GM18526 (cell line): Measurements from ENCODE around the gene OTULIN.

Experiments used
- POLR2A ChIP-seq: IDR thresholded peaks from 3 replicates; pipeline ENCODE4 v1.6.1; 2011; ENCODE audit not compliant: insufficient read length; ENCODE audit errors: extremely low read depth

Gene OTULIN

DNA sequence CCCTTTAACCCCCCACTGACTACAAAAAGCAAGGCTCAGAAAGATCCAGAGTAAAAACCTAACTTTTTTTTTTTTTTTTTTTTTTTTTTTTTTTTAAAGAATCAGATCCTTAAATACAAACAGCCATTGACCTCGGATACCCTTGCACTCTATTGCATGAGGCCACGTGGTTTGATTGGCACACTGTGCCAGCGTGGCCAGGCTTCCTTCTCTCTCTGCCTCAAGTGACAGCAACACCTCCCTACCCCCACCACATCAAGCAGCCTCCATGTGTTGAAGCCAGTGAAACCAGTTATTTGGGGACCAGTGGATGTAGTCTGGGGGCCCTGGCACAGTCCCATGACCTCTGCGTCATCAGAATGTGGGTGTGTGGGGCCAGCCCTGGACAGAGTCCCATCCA, 71.4 kb downstream of the OTULIN start:
- no peak for TF ChIP-seq POLR2A

DNA sequence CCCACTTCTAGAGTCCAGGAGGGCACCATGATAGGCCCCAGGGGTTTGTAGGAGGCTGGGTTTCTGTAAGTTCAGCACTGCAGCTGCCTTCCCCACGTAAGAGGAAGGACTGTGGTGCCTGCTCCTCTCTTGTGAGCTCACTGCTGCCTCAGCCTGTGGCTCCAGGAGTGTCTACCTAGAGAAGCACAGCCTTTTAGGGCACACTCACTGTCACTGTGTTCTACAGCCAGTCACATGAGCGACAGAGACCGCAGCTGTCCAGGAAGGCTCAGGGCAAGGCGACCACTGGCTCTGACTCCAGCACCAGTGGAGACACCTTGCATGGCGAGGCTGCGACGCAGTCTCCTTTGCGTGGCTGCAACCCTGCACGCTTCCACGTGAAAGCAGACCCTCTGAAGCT, 72.8 kb downstream of the OTULIN start:
- TF ChIP-seq POLR2A, result no peak

GRCh38 chr5:14738050-14738449, 73.5 kb downstream of the OTULIN start:
- TF ChIP-seq POLR2A, result no peak

DNA sequence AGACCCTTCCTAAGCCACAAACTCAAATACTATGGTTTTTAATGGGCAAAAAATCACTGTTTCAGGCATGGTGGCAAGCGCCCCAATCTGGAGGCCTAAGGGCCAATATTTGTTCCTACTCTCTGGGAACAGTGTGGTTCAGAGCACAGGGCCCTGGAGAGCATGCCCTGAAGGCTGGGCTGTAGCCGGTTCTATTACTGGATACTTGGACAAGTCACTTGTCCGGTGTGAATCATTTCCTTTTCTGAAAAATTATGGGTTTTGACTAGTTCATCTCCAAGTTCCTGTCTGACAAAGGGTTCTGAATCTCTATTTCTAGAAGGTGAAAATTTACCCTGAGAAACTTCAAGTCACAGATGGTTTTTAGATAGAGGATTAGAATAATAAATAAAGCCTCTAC, 75.0 kb downstream of the OTULIN start:
- TF ChIP-seq POLR2A, result no peak

GRCh38 chr5:14739981-14740380, 75.5 kb downstream of the OTULIN start:
- TF ChIP-seq POLR2A, result no peak

DNA sequence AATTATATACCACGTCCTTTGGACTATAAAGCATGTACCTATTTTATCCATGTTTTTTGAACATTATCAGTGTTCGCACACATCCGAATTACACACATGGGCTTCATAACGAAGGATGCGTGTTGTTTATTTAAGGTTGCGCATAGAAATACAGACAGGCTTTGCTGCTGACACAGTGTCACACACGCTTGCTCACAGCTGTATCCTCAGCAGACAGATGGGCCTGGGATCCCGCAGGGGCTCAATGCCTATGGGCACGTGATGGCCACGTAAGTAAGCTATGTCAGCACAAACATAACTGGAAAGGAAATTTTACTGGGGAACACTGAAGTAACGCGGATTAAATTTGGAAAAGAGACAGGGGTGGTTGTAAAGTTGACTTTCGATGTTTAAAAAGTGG, 76.6 kb downstream of the OTULIN start:
- TF ChIP-seq POLR2A, result no peak

- no peak for TF ChIP-seq POLR2A
Observed at GRCh38 chr5:14741801-14742440, 77.4 kb downstream of the OTULIN start.

GRCh38 chr5:14742498-14742897, 78.0 kb downstream of the OTULIN start:
- no peak for TF ChIP-seq POLR2A

- TF ChIP-seq POLR2A, result no peak
Observed at GRCh38 chr5:14743601-14744295, 79.2 kb downstream of the OTULIN start.

GRCh38 chr5:14744296-14745187, 80.0 kb downstream of the OTULIN start:
- TF ChIP-seq POLR2A, result no peak

DNA sequence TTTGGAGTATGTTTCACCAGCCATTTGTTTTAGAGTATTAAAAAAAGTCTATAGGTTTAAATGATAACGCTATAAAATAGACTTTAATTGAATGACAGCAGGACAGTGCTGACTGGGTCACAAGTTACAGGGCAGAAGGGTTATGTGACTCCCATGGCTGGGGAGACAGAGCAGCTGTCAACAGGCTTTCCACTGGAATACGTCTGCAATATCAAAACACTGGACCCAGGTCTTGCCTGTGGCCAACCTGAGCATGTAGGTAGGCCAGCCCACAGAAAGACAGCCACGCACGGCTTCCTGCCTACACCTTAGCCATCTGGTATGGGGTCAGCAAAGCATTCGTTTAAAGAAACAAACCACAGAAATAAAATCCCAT, 80.7 kb downstream of the OTULIN start:
- no peak for TF ChIP-seq POLR2A

GRCh38 chr5:14745753-14746152, 81.2 kb downstream of the OTULIN start:
- TF ChIP-seq POLR2A, result no peak

DNA sequence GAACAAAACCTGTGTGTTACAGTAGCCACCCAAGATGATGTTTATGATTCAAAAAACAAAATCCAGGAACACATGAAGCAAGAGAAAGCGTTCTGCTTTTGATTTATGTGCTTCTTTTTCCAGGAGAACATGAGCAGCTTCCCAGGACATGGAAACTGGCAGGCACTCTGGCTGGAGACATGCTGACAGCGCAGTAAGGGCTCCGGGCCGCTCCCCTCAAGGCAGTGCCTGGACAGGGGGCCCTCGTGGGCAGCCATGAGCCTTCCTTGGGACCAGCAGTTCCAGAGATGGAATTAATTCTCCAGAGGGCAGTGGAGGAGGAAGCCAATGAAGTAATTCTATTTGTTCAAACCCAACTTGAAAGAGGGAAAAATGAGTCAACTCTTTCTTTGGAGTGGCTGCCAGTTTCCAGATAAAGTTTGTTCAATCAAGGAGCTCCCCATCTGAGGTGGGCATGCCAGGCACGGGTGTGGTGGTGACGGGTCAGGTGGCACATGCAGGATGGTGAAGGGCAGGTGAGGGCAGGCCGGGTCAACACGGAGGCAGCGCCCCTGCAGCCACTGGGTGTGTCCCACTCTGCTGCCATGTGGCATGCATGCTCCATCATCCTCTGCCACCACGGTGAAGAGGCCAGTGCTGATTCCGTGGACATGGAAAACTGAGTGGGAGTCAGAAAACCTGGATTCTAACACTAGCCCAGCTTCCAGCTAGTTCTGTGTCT, 83.8 kb downstream of the OTULIN start:
- TF ChIP-seq POLR2A, result no peak
